Activated CD4-positive, alpha-beta T cell treated with anti-CD3 and anti-CD28 coated beads, Interleukin-2, amount 50 U/mL, for 4 hours (primary cell): ENCODE results near the gene TAPBP.
"Not testable (repeated sequence)": the region's sequence is repeated elsewhere in the genome, so short reads cannot be mapped to it uniquely, and the experiment has no call there.

ENCODE experiments used
- DNase-seq, 2 experiments: peaks; one replicate each; pipeline ENCODE4 v3.0.0-alpha.2; 2020

Gene TAPBP

GRCh38 chr6:33295621-33296369 is 18.1 kb downstream of the TAPBP start:
- DNase-seq, result no peak

GRCh38 chr6:33294086-33294823 is 19.6 kb downstream of the TAPBP start:
- DNase-seq, result no peak

GRCh38 chr6:33292996-33293682 is 20.7 kb downstream of the TAPBP start:
- DNase-seq, result no peak

- DNase-seq, result no peak
Observed at GRCh38 chr6:33290459-33290858, 23.4 kb downstream of the TAPBP start.

GRCh38 chr6:33289784-33290315 is 24.0 kb downstream of the TAPBP start:
- no peak for DNase-seq

GRCh38 chr6:33288921-33289783 is 24.7 kb downstream of the TAPBP start, which contains the start of the genes PFDN6 and WDR46:
TSS of gene PFDN6 (plus strand) at chr6:33289601. CDS start at chr6:33289857, 256 bp downstream.
TSS of gene WDR46 (minus strand) at chr6:33289239. CDS start at chr6:33289170, 69 bp downstream.
- peak; percentile 75 to 77 for DNase-seq

- DNase-seq, result no peak
Observed at GRCh38 chr6:33288141-33288920, 25.5 kb downstream of the TAPBP start.

- DNase-seq, result no peak
Observed at GRCh38 chr6:33286946-33287914, 26.6 kb downstream of the TAPBP start.

GRCh38 chr6:33285214-33285613 is 28.7 kb downstream of the TAPBP start:
- not testable (repeated sequence) for DNase-seq

- no peak for DNase-seq
Observed at GRCh38 chr6:33280539-33280938, 33.3 kb downstream of the TAPBP start.

- no peak for DNase-seq
Observed at GRCh38 chr6:33279971-33280511, 33.8 kb downstream of the TAPBP start.

- DNase-seq, result no peak
Observed at GRCh38 chr6:33279257-33279695, 34.6 kb downstream of the TAPBP start.

GRCh38 chr6:33278810-33279209 is 35.1 kb downstream of the TAPBP start:
- no peak for DNase-seq

- no peak for DNase-seq
Observed at GRCh38 chr6:33278392-33278741, 35.5 kb downstream of the TAPBP start.

GRCh38 chr6:33277663-33278391 is 36.1 kb downstream of the TAPBP start:
- no peak for DNase-seq

GRCh38 chr6:33276864-33277662 is 36.8 kb downstream of the TAPBP start, which contains the start of gene B3GALT4:
TSS of gene B3GALT4 (plus strand) at chr6:33277123. CDS start at chr6:33277420, 297 bp downstream.
- peak; percentile 44 to 53 for DNase-seq

- DNase-seq, result no peak
Observed at GRCh38 chr6:33276581-33276863, 37.4 kb downstream of the TAPBP start.
